ENCODE results near the gene ZNF232.
"Not testable (repeated sequence)": the region's sequence is repeated elsewhere in the genome, so short reads cannot be mapped to it uniquely, and the experiment has no call there.

DNA sequence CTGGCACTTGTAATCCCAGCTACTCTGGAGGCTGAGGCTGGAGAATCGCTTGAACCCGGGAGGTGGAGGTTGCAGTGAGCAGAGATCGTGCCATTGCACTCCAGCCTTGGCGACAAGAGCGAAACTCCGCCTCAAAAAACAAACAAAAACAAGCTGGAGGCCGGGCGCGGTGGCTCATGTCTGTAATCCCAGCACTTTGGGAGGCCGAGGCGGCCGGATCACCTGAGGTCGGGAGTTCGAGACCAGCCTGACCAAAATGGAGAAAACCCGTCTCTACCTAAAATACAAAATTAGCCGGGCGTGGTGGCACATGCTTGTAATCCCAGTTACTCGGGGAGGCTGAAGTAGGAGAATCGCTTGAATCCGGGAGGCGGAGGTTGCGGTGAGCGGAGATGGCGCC, 34.4 kb downstream of the ZNF232 start:
- TF ChIP-seq CTCF (IDR thresholded peaks at IDR 0.05; ENCODE audit: insufficient read depth, low read depth, low read length); EZH2 (IDR thresholded peaks at IDR 0.05; ENCODE audit: insufficient read depth, low read length): not testable (repeated sequence)
